WTC11 (cell line): ENCODE results near the gene RPS15. TPM values are rescaled to one million over a fixed set of nuclear protein-coding genes. Genes with fewer than 3 reads are reported as not detected.

Source experiments
- ATAC-seq: fragments of 200-7000 bp; cut with Tn5 transposase; 2 replicates; pipeline ENCODE4 v1.10.0; 2021; ENCODE audit warnings: mild to moderate bottlenecking, moderate library complexity
- CTCF ChIA-PET: fragments of 300-600 bp; sonication (Branson Sonifier 250); formaldehyde crosslinking; loops from one replicate; lab custom pipeline; 2021; ENCODE audit warnings: antibody characterized with exemption; lab: Charles Lee
- POLR2A ChIA-PET: fragments of 350-600 bp; sonication (Branson Sonifier 250); formaldehyde crosslinking; loops from one replicate; lab custom pipeline; 2021; ENCODE audit warnings: antibody characterized with exemption; lab: Charles Lee
- DNase-seq: peaks from one replicate; pipeline ENCODE4 v3.0.0; 2021; ENCODE audit warnings: low spot score
- H3K27ac Mint-ChIP-seq: 2 replicates; pipeline ENCODE4 v1.8.0; 2021; ENCODE audit warnings: mixed read lengths
- H3K27me3 Mint-ChIP-seq: 2 replicates; pipeline ENCODE4 v1.8.0; 2021; ENCODE audit warnings: low read depth, mild to moderate bottlenecking, moderate library complexity, mixed read lengths
- H3K36me3 Mint-ChIP-seq: 2 replicates; pipeline ENCODE4 v1.8.0; 2021; ENCODE audit warnings: mixed read lengths
- H3K4me1 Mint-ChIP-seq: 2 replicates; pipeline ENCODE4 v1.8.0; 2022; ENCODE audit warnings: mixed read lengths
- H3K4me3 Mint-ChIP-seq: 2 replicates; pipeline ENCODE4 v1.8.0; 2021; ENCODE audit warnings: mild to moderate bottlenecking, moderate library complexity, mixed read lengths
- H3K9me3 Mint-ChIP-seq: 2 replicates; pipeline ENCODE4 v1.8.0; 2021; ENCODE audit warnings: mixed read lengths
- ATF1 ChIP-seq: sonication (generic); formaldehyde crosslinking; IDR thresholded peaks from 2 replicates; pipeline ENCODE4 v1.8.1; 2023; ENCODE audit warnings: mild to moderate bottlenecking, moderate library complexity, missing genetic modification reagents
- ATF6 ChIP-seq: sonication (generic); formaldehyde crosslinking; IDR thresholded peaks from 2 replicates; pipeline ENCODE4 v1.8.1; 2023; ENCODE audit warnings: mild to moderate bottlenecking, missing genetic modification reagents
- E2F1 ChIP-seq: sonication (generic); formaldehyde crosslinking; IDR thresholded peaks from 2 replicates; pipeline ENCODE4 v1.8.0; 2022; ENCODE audit warnings: mild to moderate bottlenecking, missing genetic modification reagents
- ELF4 ChIP-seq: sonication (generic); formaldehyde crosslinking; IDR thresholded peaks from 2 replicates; pipeline ENCODE4 v1.8.1; 2022; ENCODE audit warnings: low read depth, mild to moderate bottlenecking, moderate library complexity, missing genetic modification reagents
- ERG ChIP-seq: fragments of 250-450 bp; sonication (Bioruptor Pico); IDR thresholded peaks from 2 replicates; pipeline ENCODE4 v1.8.0; 2021; ENCODE audit warnings: mild to moderate bottlenecking
- FOXP4 ChIP-seq: sonication (generic); formaldehyde crosslinking; IDR thresholded peaks from 2 replicates; pipeline ENCODE4 v1.8.0; 2022; ENCODE audit warnings: mild to moderate bottlenecking, missing genetic modification reagents
- HMGXB4 ChIP-seq: sonication (generic); formaldehyde crosslinking; IDR thresholded peaks from 2 replicates; pipeline ENCODE4 v1.8.1; 2023; ENCODE audit warnings: mild to moderate bottlenecking, moderate library complexity, missing genetic modification reagents
- KAT7 ChIP-seq: sonication (generic); formaldehyde crosslinking; IDR thresholded peaks from 2 replicates; pipeline ENCODE4 v1.8.1; 2023; ENCODE audit warnings: missing genetic modification reagents, mild to moderate bottlenecking, borderline replicate concordance
- MYBL2 ChIP-seq: sonication (generic); formaldehyde crosslinking; IDR thresholded peaks from 2 replicates; pipeline ENCODE4 v1.8.1; 2023; ENCODE audit warnings: mild to moderate bottlenecking, moderate library complexity, missing genetic modification reagents
- NR1H2 ChIP-seq: sonication (generic); formaldehyde crosslinking; IDR thresholded peaks from 2 replicates; pipeline ENCODE4 v1.9.0; 2021; ENCODE audit warnings: mild to moderate bottlenecking, moderate library complexity, missing genetic modification reagents
- OVOL2 ChIP-seq: fragments of 250-450 bp; sonication (Bioruptor Pico); IDR thresholded peaks from 2 replicates; pipeline ENCODE4 v1.9.0; 2021; ENCODE audit warnings: mild to moderate bottlenecking, borderline replicate concordance
- SMAD3 ChIP-seq: sonication (generic); formaldehyde crosslinking; IDR thresholded peaks from 2 replicates; pipeline ENCODE4 v1.8.0; 2022; ENCODE audit warnings: missing genetic modification reagents, mild to moderate bottlenecking, borderline replicate concordance
- TEAD1 ChIP-seq: sonication (generic); formaldehyde crosslinking; IDR thresholded peaks from 2 replicates; pipeline ENCODE4 v1.8.0; 2022; ENCODE audit warnings: mild to moderate bottlenecking, missing genetic modification reagents
- TEAD4 ChIP-seq: sonication (generic); formaldehyde crosslinking; IDR thresholded peaks from 2 replicates; pipeline ENCODE4 v1.8.0; 2022; ENCODE audit warnings: mild to moderate bottlenecking, missing genetic modification reagents
- USF1 ChIP-seq: sonication (generic); formaldehyde crosslinking; IDR thresholded peaks from 2 replicates; pipeline ENCODE4 v1.8.0; 2022; ENCODE audit warnings: mild to moderate bottlenecking, missing genetic modification reagents
- USF2 ChIP-seq: sonication (generic); formaldehyde crosslinking; IDR thresholded peaks from 2 replicates; pipeline ENCODE4 v1.8.1; 2023; ENCODE audit warnings: mild to moderate bottlenecking, missing genetic modification reagents, moderate library complexity
- ZMAT4 ChIP-seq: fragments of 250-450 bp; sonication (Bioruptor Pico); IDR thresholded peaks from 2 replicates; pipeline ENCODE4 v1.9.0; 2021; ENCODE audit warnings: mild to moderate bottlenecking
- ZNF263 ChIP-seq: sonication (generic); formaldehyde crosslinking; IDR thresholded peaks from 2 replicates; pipeline ENCODE4 v1.8.1; 2022; ENCODE audit warnings: low read depth, mild to moderate bottlenecking, moderate library complexity, missing genetic modification reagents
- ZNF416 ChIP-seq: fragments of 250-450 bp; sonication (Bioruptor Pico); IDR thresholded peaks from 2 replicates; pipeline ENCODE4 v1.9.0; 2021; ENCODE audit warnings: mild to moderate bottlenecking, inconsistent platforms
- total RNA-seq: library from RNA; stranded (reverse); gene quantifications from 3 replicates; pipeline ENCODE4 v1.2.3, GENCODE V29; 2021

RPS15 gene
- total RNA-seq, 1 experiment from 2014 or later, result 1,932 TPM

GRCh38 chr19:1432507-1432887, 5.7 kb upstream of the RPS15 start (continued):
- TF ChIP-seq ATF6 (CRISPR knock-in tag), result no peak
- no peak for TF ChIP-seq ERG (CRISPR knock-in tag)
- no peak for TF ChIP-seq ATF1 (CRISPR knock-in tag)
- TF ChIP-seq NR1H2 (CRISPR knock-in tag), result no peak
- no peak for TF ChIP-seq KAT7 (CRISPR knock-in tag)
- TF ChIP-seq USF1, result no peak
- no peak for TF ChIP-seq FOXP4 (CRISPR knock-in tag)
- TF ChIP-seq ZNF263 (CRISPR knock-in tag), result no peak
- no peak for TF ChIP-seq ELF4 (CRISPR knock-in tag)

- no peaks in the 10 kb centered on the region for H3K9me3 Mint-ChIP-seq
- ChIA-PET POLR2A (no interaction called here), CTCF (no interaction called here)
- TF ChIP-seq ZMAT4 (CRISPR knock-in tag), result no peak
- no peak for TF ChIP-seq TEAD1 (CRISPR knock-in tag)
- TF ChIP-seq USF2 (CRISPR knock-in tag), result no peak
- TF ChIP-seq HMGXB4 (CRISPR knock-in tag), result no peak
- TF ChIP-seq SMAD3 (CRISPR knock-in tag), result no peak
- TF ChIP-seq ZNF416 (CRISPR knock-in tag), result no peak
- no peak for TF ChIP-seq ATF6 (CRISPR knock-in tag)
- TF ChIP-seq KAT7 (CRISPR knock-in tag), result no peak
- no peak for TF ChIP-seq USF1
- TF ChIP-seq TEAD4 (CRISPR knock-in tag), result no peak
- no peak for TF ChIP-seq MYBL2 (CRISPR knock-in tag)
- TF ChIP-seq E2F1 (CRISPR knock-in tag), result no peak
- TF ChIP-seq OVOL2, result no peak
- no peak for DNase-seq
- no peak overlapping the region for H3K27ac Mint-ChIP-seq
- no peaks in the 10 kb centered on the region; the same call in 1 of the 2 replicates for H3K4me1 Mint-ChIP-seq
- H3K36me3 Mint-ChIP-seq, result peaks cover 29% of the 10 kb centered on the region
- ATAC-seq, result no peak
- no peaks in the 10 kb centered on the region for H3K27me3 Mint-ChIP-seq
- no peak overlapping the region for H3K4me3 Mint-ChIP-seq
These were observed 4.8 kb upstream of the RPS15 start for GRCh38 chr19:1433119-1434039.
